Nucleus accumbens (tissue), 56 donors: ENCODE measurements around the gene SYNJ2.
"Not testable (repeated sequence)": the region's sequence is repeated elsewhere in the genome, so short reads cannot be mapped to it uniquely, and the experiment has no call there.

Experiments
- DNase-seq, 56 donors: peaks; one replicate each; lab custom pipeline; 2025; lab: John Stamatoyannopoulos, UW

Gene SYNJ2

GRCh38 chr6:157955675-157956074 lies 26.0 kb upstream of the SYNJ2 start:
- no peak for DNase-seq

GRCh38 chr6:157956171-157956730 lies 25.4 kb upstream of the SYNJ2 start:
- no peak for DNase-seq

- no peak for DNase-seq
Observed at GRCh38 chr6:157959451-157960227, 22.0 kb upstream of the SYNJ2 start.

GRCh38 chr6:157961153-157961831 lies 20.4 kb upstream of the SYNJ2 start:
- no peak for DNase-seq

GRCh38 chr6:157961832-157962575 lies 19.7 kb upstream of the SYNJ2 start:
- no peak for DNase-seq

GRCh38 chr6:157962601-157963302 lies 18.9 kb upstream of the SYNJ2 start:
- no peak for DNase-seq

- DNase-seq, result no peak
Observed at GRCh38 chr6:157964100-157964499, 17.6 kb upstream of the SYNJ2 start.

GRCh38 chr6:157965387-157965786 lies 16.3 kb upstream of the SYNJ2 start:
- no peak for DNase-seq

- DNase-seq, result no peak
Observed at GRCh38 chr6:157966589-157966977, 15.1 kb upstream of the SYNJ2 start.

- no peak for DNase-seq
Observed at GRCh38 chr6:157967020-157967419, 14.6 kb upstream of the SYNJ2 start.

GRCh38 chr6:157967486-157967885 lies 14.2 kb upstream of the SYNJ2 start:
- no peak for DNase-seq

- DNase-seq, result not testable (repeated sequence)
Observed at GRCh38 chr6:157972177-157972576, 9.5 kb upstream of the SYNJ2 start.

GRCh38 chr6:157974341-157974894 lies 7.2 kb upstream of the SYNJ2 start:
- no peak for DNase-seq

GRCh38 chr6:157974967-157975366 lies 6.7 kb upstream of the SYNJ2 start:
- no peak for DNase-seq

GRCh38 chr6:157975456-157975855 lies 6.2 kb upstream of the SYNJ2 start:
- DNase-seq, result no peak

GRCh38 chr6:157976345-157977175 lies 5.1 kb upstream of the SYNJ2 start:
- no peak for DNase-seq

GRCh38 chr6:157977176-157977804 lies 4.4 kb upstream of the SYNJ2 start:
- no peak for DNase-seq

- no peak for DNase-seq
Observed at GRCh38 chr6:157978021-157978783, 3.5 kb upstream of the SYNJ2 start.
